K562 (cell line): ENCODE results near the gene FGF21. TPM values are rescaled to one million over a fixed set of nuclear protein-coding genes. Genes with fewer than 3 reads are reported as not detected.

Experiments used
- ATF4 ChIP-seq: fragments of 450-650 bp; formaldehyde crosslinking; IDR thresholded peaks from 2 replicates; pipeline ENCODE4 v1.4.0; 2022; ENCODE audit warnings: mild to moderate bottlenecking, moderate library complexity
- CREB5 ChIP-seq: fragments of 250-450 bp; sonication (Bioruptor Pico); IDR thresholded peaks from 2 replicates; pipeline ENCODE4 v1.5.0; 2020; ENCODE audit warnings: mild to moderate bottlenecking
- ELF1 ChIP-seq: fragments of 200-800 bp; sonication (Bioruptor generic); IDR thresholded peaks from 2 replicates; pipeline ENCODE4 v1.6.1; 2016; ENCODE audit warnings: missing genetic modification characterization, missing compliant biosample characterization
- FOXJ2 ChIP-seq: fragments of 200-800 bp; sonication (Bioruptor generic); IDR thresholded peaks from 2 replicates; pipeline ENCODE4 v1.6.1; 2016; ENCODE audit warnings: missing genetic modification characterization, missing compliant biosample characterization
- GMEB1 ChIP-seq: fragments of 250-450 bp; sonication (Bioruptor Pico); IDR thresholded peaks from 2 replicates; pipeline ENCODE4 v1.4.0; 2020; ENCODE audit warnings: mild to moderate bottlenecking
- KAT7 ChIP-seq: sonication (generic); formaldehyde crosslinking; IDR thresholded peaks from 2 replicates; pipeline ENCODE4 v1.8.0; 2022; ENCODE audit warnings: missing genetic modification reagents, mild to moderate bottlenecking, borderline replicate concordance
- MLLT1 ChIP-seq, 2 experiments: fragments of 450-650 bp; IDR thresholded peaks; 2 replicates each; pipeline ENCODE4 v1.6.1; 2016
- POLR2AphosphoS2 ChIP-seq: IDR thresholded peaks from 2 replicates; pipeline ENCODE4 v1.6.1; 2012; ENCODE audit warnings: low read length, improper control_type of control experiment
- POU5F1 ChIP-seq: fragments of 150-350 bp; IDR thresholded peaks from 2 replicates; pipeline ENCODE4 v1.6.1; 2014; ENCODE audit warnings: borderline replicate concordance, low read length, low read depth, mild to moderate bottlenecking; ENCODE audit not compliant: partially characterized antibody
- PPARD ChIP-seq: fragments of 250-450 bp; sonication (Bioruptor Pico); IDR thresholded peaks from 2 replicates; pipeline ENCODE4 v1.8.0; 2022; ENCODE audit warnings: inconsistent platforms, mild to moderate bottlenecking, moderate library complexity
- RBM25 ChIP-seq: fragments of 200-400 bp; formaldehyde crosslinking; IDR thresholded peaks from 2 replicates; pipeline ENCODE4 v1.6.1; 2018; ENCODE audit warnings: low read length, low read depth, moderate library complexity; ENCODE audit not compliant: severe bottlenecking
- SAP30 ChIP-seq: fragments of 200-600 bp; sonication (generic); IDR thresholded peaks from 2 replicates; pipeline ENCODE4 v1.6.1; 2012; ENCODE audit warnings: borderline replicate concordance, low read depth, mild to moderate bottlenecking, moderate library complexity, low read length, control low read depth, inconsistent platforms; ENCODE audit not compliant: insufficient read depth, poor library complexity, severe bottlenecking
- SLC30A9 ChIP-seq: fragments of 250-450 bp; sonication (Bioruptor Pico); IDR thresholded peaks from 2 replicates; pipeline ENCODE4 v1.8.0; 2022; ENCODE audit warnings: mild to moderate bottlenecking, moderate library complexity
- SP1 ChIP-seq: sonication (generic); formaldehyde crosslinking; IDR thresholded peaks from 2 replicates; pipeline ENCODE4 v1.8.1; 2022; ENCODE audit warnings: mild to moderate bottlenecking, missing genetic modification reagents
- THRA ChIP-seq: fragments of 450-650 bp; IDR thresholded peaks from 2 replicates; pipeline ENCODE4 v1.6.1; 2017; ENCODE audit warnings: mild to moderate bottlenecking, moderate library complexity
- ZNF511 ChIP-seq: sonication (generic); formaldehyde crosslinking; IDR thresholded peaks from 2 replicates; pipeline ENCODE4 v1.8.0; 2022; ENCODE audit warnings: mild to moderate bottlenecking, missing genetic modification reagents
- polyA plus RNA-seq, 8 experiments: library from polyadenylated mRNA; depleted of rRNA in 4 of 8; stranded (reverse) in 5 of 8; unstranded in 3 of 8; fragments of >200 nt; fragmentation: Nextera tagmentation in 2 of 8; fragmentation: Illumina TruSeq in 1 of 8; extraction: Ambion mirVana in 2 of 8; extraction: Trizol in 1 of 8; gene quantifications; 2 replicates each; pipeline versions ENCODE4 v1.2.1 to v1.2.3, GENCODE V29; 2011 to 2014; ENCODE audit warnings: inconsistent platforms in 1 of 8, missing spikeins in 1 of 8
- total RNA-seq, 7 experiments: library from RNA; depleted of rRNA in 6 of 7; stranded (reverse); fragments of >200 nt in 6 of 7; fragmentation: Illumina TruSeq in 2 of 7; extraction: Trizol in 2 of 7; gene quantifications; 2 replicates each; pipeline versions ENCODE4 v1.2.1 to v1.2.3, GENCODE V29; 2011 to 2021; ENCODE audit warnings: low replicate concordance in 1 of 7

The FGF21 gene
- total and polyA plus RNA-seq, 9 of the 15 experiments (the other 6 are each of a cell fraction or from before 2014, with no cell fraction given) = 0.04 to 0.77 (median 0.09) TPM; not detected in 6

- TF ChIP-seq GMEB1 (CRISPR knock-in tag) = no peak
- no peak for TF ChIP-seq ATF4 (CRISPR knock-in tag)
- TF ChIP-seq CREB5 (CRISPR knock-in tag) = no peak
- no peak for TF ChIP-seq THRA
- no peak for TF ChIP-seq POU5F1
- no peak for TF ChIP-seq ZNF511
- TF ChIP-seq RBM25 = no peak
- peak; percentile 56; the same call in 1 of the 2 replicates for TF ChIP-seq FOXJ2 (tag)
- no peak for TF ChIP-seq POLR2AphosphoS2
- no peak for TF ChIP-seq KAT7 (CRISPR knock-in tag)
- no peak for TF ChIP-seq SAP30
- no peak for TF ChIP-seq PPARD (CRISPR knock-in tag)
- TF ChIP-seq SLC30A9 (CRISPR knock-in tag) = no peak
- no peak for TF ChIP-seq SP1 (CRISPR knock-in tag)
- peak; percentile 76 for TF ChIP-seq ELF1
- TF ChIP-seq MLLT1 (IDR thresholded peaks at IDR 0.05) = no peak
These were observed 30.2 kb upstream of the FGF21 start (continued) for GRCh38 chr19:48724796-48725753.
